SK-N-SH treated with all-trans-retinoic acid at 6 μM for 48 hours (cell line): ENCODE measurements around the gene ENAH.
"Not testable (repeated sequence)": the region's sequence is repeated elsewhere in the genome, so short reads cannot be mapped to it uniquely, and the experiment has no call there.

Source experiments
- ATAC-seq: fragments of 200-7000 bp; cut with Tn5 transposase; 3 replicates; pipeline ENCODE4 v1.9.1; 2020; ENCODE audit warnings: mild to moderate bottlenecking, moderate library complexity
- ARNTL ChIP-seq: fragments of 450-650 bp; formaldehyde crosslinking; IDR thresholded peaks from 2 replicates; pipeline ENCODE4 v1.5.0; 2020; ENCODE audit warnings: low read depth, mild to moderate bottlenecking, moderate library complexity, borderline replicate concordance
- BACH2 ChIP-seq: fragments of 250-450 bp; sonication (Bioruptor Pico); IDR thresholded peaks from 2 replicates; pipeline ENCODE4 v1.9.0; 2021; ENCODE audit warnings: mild to moderate bottlenecking, borderline replicate concordance
- CREB5 ChIP-seq: fragments of 250-450 bp; sonication (Bioruptor Pico); IDR thresholded peaks from 2 replicates; pipeline ENCODE4 v1.5.1; 2020; ENCODE audit warnings: low read depth, mild to moderate bottlenecking, moderate library complexity
- CSDC2 ChIP-seq: fragments of 250-450 bp; sonication (Bioruptor Pico); IDR thresholded peaks from 2 replicates; pipeline ENCODE4 v1.5.0; 2020; ENCODE audit warnings: mild to moderate bottlenecking, moderate library complexity
- CSRNP3 ChIP-seq: fragments of 250-450 bp; sonication (Bioruptor Pico); IDR thresholded peaks from 2 replicates; pipeline ENCODE4 v1.5.1; 2021; ENCODE audit warnings: mild to moderate bottlenecking, moderate library complexity
- OSR1 ChIP-seq: fragments of 250-450 bp; sonication (Bioruptor Pico); IDR thresholded peaks from 2 replicates; pipeline ENCODE4 v1.8.0; 2022; ENCODE audit warnings: moderate library complexity, mild to moderate bottlenecking, inconsistent platforms
- PPARA ChIP-seq: fragments of 250-450 bp; sonication (Bioruptor Pico); IDR thresholded peaks from 2 replicates; pipeline ENCODE4 v1.5.0; 2020; ENCODE audit warnings: mild to moderate bottlenecking, borderline replicate concordance
- RARB ChIP-seq: fragments of 250-450 bp; sonication (Bioruptor Pico); IDR thresholded peaks from 2 replicates; pipeline ENCODE4 v1.8.0; 2021; ENCODE audit warnings: mild to moderate bottlenecking, moderate library complexity
- TCF4 ChIP-seq: fragments of 250-450 bp; sonication (Bioruptor Pico); IDR thresholded peaks from 2 replicates; pipeline ENCODE4 v1.8.0; 2021; ENCODE audit warnings: mild to moderate bottlenecking, moderate library complexity, borderline replicate concordance
- TOX ChIP-seq: fragments of 250-450 bp; sonication (Bioruptor Pico); IDR thresholded peaks from 2 replicates; pipeline ENCODE4 v1.8.0; 2021; ENCODE audit warnings: mild to moderate bottlenecking, moderate library complexity, borderline replicate concordance
- ZC3H10 ChIP-seq: fragments of 250-450 bp; sonication (Bioruptor Pico); IDR thresholded peaks from 2 replicates; pipeline ENCODE4 v1.5.1; 2021; ENCODE audit warnings: mild to moderate bottlenecking, moderate library complexity
- ZFP30 ChIP-seq: fragments of 450-650 bp; formaldehyde crosslinking; IDR thresholded peaks from 2 replicates; pipeline ENCODE4 v1.5.0; 2022; ENCODE audit warnings: mild to moderate bottlenecking, moderate library complexity
- ZNF565 ChIP-seq: fragments of 450-650 bp; formaldehyde crosslinking; conservative IDR thresholded peaks from 2 replicates; pipeline ENCODE4 v1.5.0; 2020; ENCODE audit warnings: low read depth, mild to moderate bottlenecking, moderate library complexity
- ZNF70 ChIP-seq: fragments of 450-650 bp; formaldehyde crosslinking; IDR thresholded peaks from 2 replicates; pipeline ENCODE4 v1.5.0; 2020; ENCODE audit warnings: mild to moderate bottlenecking, moderate library complexity
- ZNF8 ChIP-seq: fragments of 450-650 bp; formaldehyde crosslinking; IDR thresholded peaks from 2 replicates; pipeline ENCODE4 v1.5.0; 2020; ENCODE audit warnings: mild to moderate bottlenecking, moderate library complexity
- TF ChIP-seq, protein P1 (sequence below): fragments of 250-450 bp; sonication (Bioruptor Pico); IDR thresholded peaks from 2 replicates; pipeline ENCODE4 v1.8.0; 2020; ENCODE audit warnings: mild to moderate bottlenecking, moderate library complexity, borderline replicate concordance
- TF ChIP-seq, protein P2 (sequence below): fragments of 250-450 bp; sonication (Bioruptor Pico); IDR thresholded peaks from 2 replicates; pipeline ENCODE4 v1.5.0; 2020; ENCODE audit warnings: mild to moderate bottlenecking, moderate library complexity
- TF ChIP-seq, protein P3 (sequence below): fragments of 250-450 bp; sonication (Bioruptor Pico); IDR thresholded peaks from 2 replicates; pipeline ENCODE4 v1.8.0; 2021; ENCODE audit warnings: low read depth, mild to moderate bottlenecking, moderate library complexity, borderline replicate concordance

The ENAH gene

DNA sequence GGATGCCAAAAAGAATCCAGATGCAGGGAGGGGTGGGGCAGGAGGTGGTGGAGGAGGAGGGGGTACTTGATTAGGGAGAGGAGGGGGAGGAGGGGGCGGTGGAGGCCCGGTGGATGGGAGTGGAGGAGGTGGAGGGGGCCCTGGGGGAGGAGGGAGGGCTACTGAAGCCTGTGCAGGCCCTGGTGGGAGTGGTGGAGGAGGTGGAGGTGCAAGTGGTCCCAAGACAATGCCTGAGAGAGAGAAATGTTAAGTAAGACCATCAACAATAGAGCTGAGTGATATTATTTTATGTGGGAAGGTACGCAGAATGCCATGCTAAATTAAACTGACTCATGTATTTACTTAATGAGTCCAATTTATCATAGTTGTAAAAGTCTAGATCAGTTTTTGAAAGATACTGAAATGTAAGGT lies 138.2 kb downstream of the ENAH start (continued):
- TF ChIP-seq, protein P1, sequence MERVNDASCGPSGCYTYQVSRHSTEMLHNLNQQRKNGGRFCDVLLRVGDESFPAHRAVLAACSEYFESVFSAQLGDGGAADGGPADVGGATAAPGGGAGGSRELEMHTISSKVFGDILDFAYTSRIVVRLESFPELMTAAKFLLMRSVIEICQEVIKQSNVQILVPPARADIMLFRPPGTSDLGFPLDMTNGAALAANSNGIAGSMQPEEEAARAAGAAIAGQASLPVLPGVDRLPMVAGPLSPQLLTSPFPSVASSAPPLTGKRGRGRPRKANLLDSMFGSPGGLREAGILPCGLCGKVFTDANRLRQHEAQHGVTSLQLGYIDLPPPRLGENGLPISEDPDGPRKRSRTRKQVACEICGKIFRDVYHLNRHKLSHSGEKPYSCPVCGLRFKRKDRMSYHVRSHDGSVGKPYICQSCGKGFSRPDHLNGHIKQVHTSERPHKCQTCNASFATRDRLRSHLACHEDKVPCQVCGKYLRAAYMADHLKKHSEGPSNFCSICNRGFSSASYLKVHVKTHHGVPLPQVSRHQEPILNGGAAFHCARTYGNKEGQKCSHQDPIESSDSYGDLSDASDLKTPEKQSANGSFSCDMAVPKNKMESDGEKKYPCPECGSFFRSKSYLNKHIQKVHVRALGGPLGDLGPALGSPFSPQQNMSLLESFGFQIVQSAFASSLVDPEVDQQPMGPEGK (CRISPR knock-in tag) = no peak
- TF ChIP-seq PPARA (no peak), TCF4 (CRISPR knock-in tag) (no peak)
- TF ChIP-seq, all 23 proteins: peak for 0

GRCh38 chr1:225513576-225513975 lies 139.3 kb downstream of the ENAH start:
- ATAC-seq = not testable (repeated sequence)

GRCh38 chr1:225511828-225512381 lies 141.0 kb downstream of the ENAH start:
- ATAC-seq = no peak
- TF ChIP-seq TOX (CRISPR knock-in tag) = no peak
- no peak for TF ChIP-seq CSDC2
- TF ChIP-seq ZNF565 = no peak
- TF ChIP-seq TCF4 (CRISPR knock-in tag) = no peak
- no peak for TF ChIP-seq CREB5 (CRISPR knock-in tag)
- TF ChIP-seq, protein P2, sequence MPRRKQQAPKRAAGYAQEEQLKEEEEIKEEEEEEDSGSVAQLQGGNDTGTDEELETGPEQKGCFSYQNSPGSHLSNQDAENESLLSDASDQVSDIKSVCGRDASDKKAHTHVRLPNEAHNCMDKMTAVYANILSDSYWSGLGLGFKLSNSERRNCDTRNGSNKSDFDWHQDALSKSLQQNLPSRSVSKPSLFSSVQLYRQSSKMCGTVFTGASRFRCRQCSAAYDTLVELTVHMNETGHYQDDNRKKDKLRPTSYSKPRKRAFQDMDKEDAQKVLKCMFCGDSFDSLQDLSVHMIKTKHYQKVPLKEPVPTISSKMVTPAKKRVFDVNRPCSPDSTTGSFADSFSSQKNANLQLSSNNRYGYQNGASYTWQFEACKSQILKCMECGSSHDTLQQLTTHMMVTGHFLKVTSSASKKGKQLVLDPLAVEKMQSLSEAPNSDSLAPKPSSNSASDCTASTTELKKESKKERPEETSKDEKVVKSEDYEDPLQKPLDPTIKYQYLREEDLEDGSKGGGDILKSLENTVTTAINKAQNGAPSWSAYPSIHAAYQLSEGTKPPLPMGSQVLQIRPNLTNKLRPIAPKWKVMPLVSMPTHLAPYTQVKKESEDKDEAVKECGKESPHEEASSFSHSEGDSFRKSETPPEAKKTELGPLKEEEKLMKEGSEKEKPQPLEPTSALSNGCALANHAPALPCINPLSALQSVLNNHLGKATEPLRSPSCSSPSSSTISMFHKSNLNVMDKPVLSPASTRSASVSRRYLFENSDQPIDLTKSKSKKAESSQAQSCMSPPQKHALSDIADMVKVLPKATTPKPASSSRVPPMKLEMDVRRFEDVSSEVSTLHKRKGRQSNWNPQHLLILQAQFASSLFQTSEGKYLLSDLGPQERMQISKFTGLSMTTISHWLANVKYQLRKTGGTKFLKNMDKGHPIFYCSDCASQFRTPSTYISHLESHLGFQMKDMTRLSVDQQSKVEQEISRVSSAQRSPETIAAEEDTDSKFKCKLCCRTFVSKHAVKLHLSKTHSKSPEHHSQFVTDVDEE (CRISPR knock-in tag) = no peak
- TF ChIP-seq BACH2 (CRISPR knock-in tag) = no peak
- no peak for TF ChIP-seq CSRNP3
- TF ChIP-seq, protein P3, sequence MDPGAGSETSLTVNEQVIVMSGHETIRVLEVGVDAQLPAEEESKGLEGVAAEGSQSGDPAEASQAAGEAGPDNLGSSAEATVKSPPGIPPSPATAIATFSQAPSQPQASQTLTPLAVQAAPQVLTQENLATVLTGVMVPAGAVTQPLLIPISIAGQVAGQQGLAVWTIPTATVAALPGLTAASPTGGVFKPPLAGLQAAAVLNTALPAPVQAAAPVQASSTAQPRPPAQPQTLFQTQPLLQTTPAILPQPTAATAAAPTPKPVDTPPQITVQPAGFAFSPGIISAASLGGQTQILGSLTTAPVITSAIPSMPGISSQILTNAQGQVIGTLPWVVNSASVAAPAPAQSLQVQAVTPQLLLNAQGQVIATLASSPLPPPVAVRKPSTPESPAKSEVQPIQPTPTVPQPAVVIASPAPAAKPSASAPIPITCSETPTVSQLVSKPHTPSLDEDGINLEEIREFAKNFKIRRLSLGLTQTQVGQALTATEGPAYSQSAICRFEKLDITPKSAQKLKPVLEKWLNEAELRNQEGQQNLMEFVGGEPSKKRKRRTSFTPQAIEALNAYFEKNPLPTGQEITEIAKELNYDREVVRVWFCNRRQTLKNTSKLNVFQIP (CRISPR knock-in tag) = no peak
- TF ChIP-seq ZNF8 (CRISPR knock-in tag) = no peak
- TF ChIP-seq OSR1 (CRISPR knock-in tag) = no peak
- TF ChIP-seq ZFP30 (CRISPR knock-in tag) = no peak
- no peak for TF ChIP-seq ZNF70
- no peak for TF ChIP-seq RARB (CRISPR knock-in tag)
- TF ChIP-seq, protein P1 (CRISPR knock-in tag) = no peak
- no peak for TF ChIP-seq PPARA
- no peak for TF ChIP-seq ZC3H10 (CRISPR knock-in tag)
- no peak for TF ChIP-seq ARNTL (CRISPR knock-in tag)

DNA sequence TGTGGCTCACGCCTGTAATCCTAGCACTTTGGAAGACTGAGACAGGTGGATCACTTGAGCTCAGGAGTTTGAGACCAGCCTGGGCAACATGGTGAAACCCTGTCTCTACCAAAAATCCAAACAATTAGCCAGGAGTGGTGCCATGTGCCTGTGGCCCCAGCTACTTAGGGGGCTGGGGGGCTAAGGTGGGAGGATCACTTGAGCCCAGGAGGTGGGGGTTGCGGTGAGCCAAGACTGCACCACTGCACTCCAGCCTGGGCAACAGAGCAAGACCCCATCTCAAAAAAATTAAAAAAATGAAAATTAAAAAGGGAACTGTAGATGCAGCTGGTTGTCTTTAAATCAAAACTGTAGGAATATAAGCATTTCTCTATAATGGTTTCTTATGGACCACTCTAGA lies 142.2 kb downstream of the ENAH start:
- not testable (repeated sequence) for ATAC-seq
